Panc1 (cell line): ENCODE measurements around the gene SLF2. TPM values are rescaled to one million over a fixed set of nuclear protein-coding genes. Genes with fewer than 3 reads are reported as not detected.

Experiments used
- ATAC-seq: fragments of 200-7000 bp; cut with Tn5 transposase; 2 replicates; pipeline ENCODE4 v1.9.1; 2020; ENCODE audit warnings: mild to moderate bottlenecking, moderate library complexity
- BruUV-seq: library from RNA; stranded (reverse); fragments of 400-500 nt; replicated peaks from 2 replicates; lab custom pipeline; 2021; lab: Mats Ljungman, UMichigan
- CTCF ChIA-PET: fragments of 300-600 bp; sonication (Branson Sonifier 250); formaldehyde crosslinking; loops from one replicate; lab custom pipeline; 2022; ENCODE audit warnings: antibody characterized with exemption; lab: Charles Lee
- POLR2A ChIA-PET: fragments of 300-600 bp; sonication (Branson Sonifier 250); formaldehyde crosslinking; loops from one replicate; lab custom pipeline; 2022; ENCODE audit warnings: antibody characterized with exemption; lab: Charles Lee
- DNase-seq: peaks from one replicate; pipeline ENCODE4 v3.0.0-alpha.2; 2010; ENCODE audit warnings: low read depth, low spot score
- H3K27ac ChIP-seq: 2 replicates; pipeline ENCODE4 v1.5.1; 2011; ENCODE audit warnings: mild to moderate bottlenecking, low read length, inconsistent platforms
- H3K27me3 ChIP-seq: fragments of 200-500 bp; sonication (Bioruptor generic); 2 replicates; pipeline ENCODE4 v1.6.0; 2014; ENCODE audit warnings: low read length, inconsistent platforms; ENCODE audit not compliant: control insufficient read depth, insufficient read depth
- H3K36me3 ChIP-seq: fragments of 200-500 bp; sonication (Bioruptor generic); 2 replicates; pipeline ENCODE4 v1.5.1; 2014; ENCODE audit warnings: inconsistent platforms, mild to moderate bottlenecking, low read length, moderate library complexity; ENCODE audit not compliant: control insufficient read depth, insufficient read depth
- H3K4me1 ChIP-seq: 2 replicates; pipeline ENCODE4 v1.5.1; 2011; ENCODE audit warnings: inconsistent platforms, mild to moderate bottlenecking, low read length, moderate library complexity; ENCODE audit not compliant: control insufficient read depth, insufficient read depth
- H3K4me3 ChIP-seq, 2 experiments: 2 replicates each; pipeline ENCODE4 v1.5.1; 2011 to 2012; ENCODE audit warnings: low read depth in 2 of 2, low read length in 2 of 2, mild to moderate bottlenecking in 2 of 2, inconsistent platforms in 1 of 2, moderate library complexity in 1 of 2
- H3K9me3 ChIP-seq: fragments of 200-500 bp; sonication (Bioruptor generic); 2 replicates; pipeline ENCODE4 v1.5.1; 2014; ENCODE audit warnings: low read depth, mild to moderate bottlenecking, inconsistent platforms, low read length, moderate library complexity; ENCODE audit not compliant: control insufficient read depth, insufficient read depth
- CTCF ChIP-seq: fragments of 450-650 bp; IDR thresholded peaks from 2 replicates; pipeline ENCODE4 v1.5.1; 2017; ENCODE audit warnings: mild to moderate bottlenecking
- POLR2AphosphoS5 ChIP-seq: IDR thresholded peaks from 2 replicates; pipeline ENCODE4 v1.6.1; 2012; ENCODE audit warnings: mild to moderate bottlenecking, low read depth, low read length, moderate library complexity
- SIN3A ChIP-seq: IDR thresholded peaks from 2 replicates; pipeline ENCODE4 v1.6.1; 2012; ENCODE audit warnings: low read depth, mild to moderate bottlenecking, low read length, moderate library complexity, borderline replicate concordance; ENCODE audit not compliant: insufficient read depth
- TCF7L2 ChIP-seq: IDR thresholded peaks from 2 replicates; pipeline ENCODE4 v1.6.1; 2011; ENCODE audit warnings: mild to moderate bottlenecking, low read depth, low read length, inconsistent platforms
- in situ Hi-C: cut with HindIII; loops from 2 replicates; pipeline ENCODE4 v1.10.0; 2016; ENCODE audit warnings: low sequenced_read_pairs, low pct_unique_long_range_greater_than_20kb
- intact Hi-C: fragments of 100-400 bp; cut with micrococcal nuclease; formaldehyde crosslinking; loops from one replicate; pipeline ENCODE4 v1.10.0; 2022; ENCODE audit not compliant: unreplicated experiment
- total RNA-seq: library from RNA; stranded (reverse); gene quantifications from one replicate; pipeline ENCODE4 v1.2.1, GENCODE V29; 2021; ENCODE audit not compliant: unreplicated experiment
- TF ChIP-seq, protein P1 (sequence below), 2 experiments: IDR thresholded peaks; 2 replicates each; pipeline ENCODE4 v1.6.1; 2011 to 2012; ENCODE audit warnings: low read depth in 2 of 2, control low read depth in 1 of 2, low read length in 1 of 2, mild to moderate bottlenecking in 1 of 2, moderate library complexity in 1 of 2; ENCODE audit not compliant: insufficient read depth in 1 of 2

Gene SLF2
- total RNA-seq, 1 experiment from 2014 or later: 38.8 TPM

- no peaks in the 10 kb centered on the region for H3K4me1 ChIP-seq
- peak; percentile 33 for DNase-seq
- H3K27ac ChIP-seq: no peak overlapping the region
- no peaks in the 10 kb centered on the region for H3K27me3 ChIP-seq
- ChIA-PET POLR2A (no interaction called here), CTCF (interaction anchor here (0.6 to 2.3 kb wide), 6 partner anchors 61 to 428 kb away, joined by 3 to 9 read pairs (median 4); no protein-coding TSS in a partner anchor)
- BruUV-seq: no TSS peak
- ATAC-seq: peak; percentile 90
- H3K36me3 ChIP-seq: no peaks in the 10 kb centered on the region
- intact Hi-C loops: loop anchor here (10.0 kb wide), 1 partner anchor 197 kb away; no protein-coding TSS in a partner anchor
- no peak overlapping the region for H3K4me3 ChIP-seq
- H3K9me3 ChIP-seq: no peaks in the 10 kb centered on the region
- in situ Hi-C loops: no loop called here
- TF ChIP-seq CTCF: peak; percentile 92
- TF ChIP-seq TCF7L2: no peak
- TF ChIP-seq, protein P1, sequence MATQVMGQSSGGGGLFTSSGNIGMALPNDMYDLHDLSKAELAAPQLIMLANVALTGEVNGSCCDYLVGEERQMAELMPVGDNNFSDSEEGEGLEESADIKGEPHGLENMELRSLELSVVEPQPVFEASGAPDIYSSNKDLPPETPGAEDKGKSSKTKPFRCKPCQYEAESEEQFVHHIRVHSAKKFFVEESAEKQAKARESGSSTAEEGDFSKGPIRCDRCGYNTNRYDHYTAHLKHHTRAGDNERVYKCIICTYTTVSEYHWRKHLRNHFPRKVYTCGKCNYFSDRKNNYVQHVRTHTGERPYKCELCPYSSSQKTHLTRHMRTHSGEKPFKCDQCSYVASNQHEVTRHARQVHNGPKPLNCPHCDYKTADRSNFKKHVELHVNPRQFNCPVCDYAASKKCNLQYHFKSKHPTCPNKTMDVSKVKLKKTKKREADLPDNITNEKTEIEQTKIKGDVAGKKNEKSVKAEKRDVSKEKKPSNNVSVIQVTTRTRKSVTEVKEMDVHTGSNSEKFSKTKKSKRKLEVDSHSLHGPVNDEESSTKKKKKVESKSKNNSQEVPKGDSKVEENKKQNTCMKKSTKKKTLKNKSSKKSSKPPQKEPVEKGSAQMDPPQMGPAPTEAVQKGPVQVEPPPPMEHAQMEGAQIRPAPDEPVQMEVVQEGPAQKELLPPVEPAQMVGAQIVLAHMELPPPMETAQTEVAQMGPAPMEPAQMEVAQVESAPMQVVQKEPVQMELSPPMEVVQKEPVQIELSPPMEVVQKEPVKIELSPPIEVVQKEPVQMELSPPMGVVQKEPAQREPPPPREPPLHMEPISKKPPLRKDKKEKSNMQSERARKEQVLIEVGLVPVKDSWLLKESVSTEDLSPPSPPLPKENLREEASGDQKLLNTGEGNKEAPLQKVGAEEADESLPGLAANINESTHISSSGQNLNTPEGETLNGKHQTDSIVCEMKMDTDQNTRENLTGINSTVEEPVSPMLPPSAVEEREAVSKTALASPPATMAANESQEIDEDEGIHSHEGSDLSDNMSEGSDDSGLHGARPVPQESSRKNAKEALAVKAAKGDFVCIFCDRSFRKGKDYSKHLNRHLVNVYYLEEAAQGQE (IDR thresholded peaks at IDR 0.05; ENCODE audit: insufficient read depth in 1 of 2, low read depth in 2 of 2, low read length in 1 of 2): no peak
- TF ChIP-seq POLR2AphosphoS5: no peak
- TF ChIP-seq SIN3A: no peak
These were observed 40.5 kb upstream of the SLF2 start for GRCh38 chr10:100872034-100872791.

- Histone ChIP-seq H3K4me1 (no peaks in the 10 kb centered on the region), H3K4me3 (no peak overlapping the region), H3K36me3 (no peaks in the 10 kb centered on the region), H3K9me3 (no peaks in the 10 kb centered on the region), H3K27me3 (no peaks in the 10 kb centered on the region), H3K27ac (no peak overlapping the region)
- in situ Hi-C loops (no loop called here), intact Hi-C loops (loop anchor here (10.0 kb wide), 1 partner anchor 198 kb away; no protein-coding TSS in a partner anchor)
- ChIA-PET POLR2A (no interaction called here), CTCF (interaction anchor here (0.6 to 2.3 kb wide), 2 partner anchors 126 to 130 kb away, joined by 9 to 18 read pairs; no protein-coding TSS in a partner anchor)
- TF ChIP-seq CTCF (no peak), POLR2AphosphoS5 (no peak), TCF7L2 (no peak), SIN3A (no peak)
- TF ChIP-seq, protein P1 (IDR thresholded peaks at IDR 0.05; ENCODE audit: insufficient read depth in 1 of 2, low read depth in 2 of 2, low read length in 1 of 2): no peak
- ATAC-seq (no peak), DNase-seq (no peak)
- no TSS peak for BruUV-seq
These were observed 39.5 kb upstream of the SLF2 start for GRCh38 chr10:100873146-100873826.
